GM12878 (cell line): ENCODE results near the gene HECTD4. TPM values are rescaled to one million over a fixed set of nuclear protein-coding genes. Genes with fewer than 3 reads are reported as not detected.

Experiments used
- ATAC-seq: fragments of 200-7000 bp; cut with Tn5 transposase; 3 replicates; pipeline ENCODE4 v1.9.1; 2020; ENCODE audit warnings: mild to moderate bottlenecking, moderate library complexity
- BruUV-seq: library from RNA; stranded (reverse); fragments of 400-500 nt; replicated peaks from 2 replicates; lab custom pipeline; 2021; lab: Mats Ljungman, UMichigan
- CTCF ChIA-PET: fragments of 300-600 bp; sonication (Branson Sonifier 250); formaldehyde crosslinking; extraction: SDS; loops from one replicate; lab custom pipeline; 2021; ENCODE audit warnings: inconsistent platforms; lab: Yijun Ruan, JAX
- POLR2A ChIA-PET: fragments of 350-600 bp; formaldehyde crosslinking; extraction: SDS; loops from one replicate; lab custom pipeline; 2021; ENCODE audit warnings: inconsistent platforms; lab: Charles Lee
- RAD21 ChIA-PET: fragments of 300-600 bp; sonication (Branson Sonifier 250); formaldehyde crosslinking; loops from one replicate; lab custom pipeline; 2023; ENCODE audit warnings: antibody characterized with exemption; ENCODE audit not compliant: unreplicated experiment; lab: Charles Lee
- SMC1A ChIA-PET: fragments of 300-600 bp; sonication (Branson Sonifier 250); formaldehyde crosslinking; loops from one replicate; lab custom pipeline; 2023; ENCODE audit not compliant: unreplicated experiment, uncharacterized antibody; lab: Charles Lee
- DNase-seq: peaks from one replicate; pipeline ENCODE4 v3.0.0-alpha.2; 2011; ENCODE audit warnings: low read depth, low spot score
- FAIRE-seq: peaks from 3 replicates; lab custom pipeline; 2011; peaks lifted over from hg19 to GRCh38; lab: Jason Lieb, UNC
- H2AFZ ChIP-seq: 2 replicates; pipeline ENCODE4 v1.6.0; 2011; ENCODE audit warnings: low read depth, low read length, control low read depth; ENCODE audit not compliant: control insufficient read depth
- H3K27ac ChIP-seq: 2 replicates; pipeline ENCODE4 v1.5.1; 2011; ENCODE audit warnings: control low read depth; ENCODE audit not compliant: control insufficient read depth, insufficient read depth
- H3K27me3 ChIP-seq, 2 experiments: replicated peaks in 1 of 2; 2 replicates each; pipeline versions ENCODE4 v1.6.0 to v1.6.1; 2011; ENCODE audit warnings: low read length in 1 of 2; ENCODE audit not compliant: control insufficient read depth in 2 of 2, insufficient read depth in 2 of 2
- H3K36me3 ChIP-seq, 2 experiments: 2 replicates each; pipeline ENCODE4 v1.5.1; 2011; ENCODE audit warnings: low read length in 1 of 2; ENCODE audit not compliant: control insufficient read depth in 2 of 2, insufficient read depth in 2 of 2
- H3K4me1 ChIP-seq: 2 replicates; pipeline ENCODE4 v1.6.1; 2011; ENCODE audit warnings: mild to moderate bottlenecking, low read length, moderate library complexity, mixed read lengths; ENCODE audit not compliant: control insufficient read depth, insufficient read depth
- H3K4me2 ChIP-seq: 2 replicates; pipeline ENCODE4 v1.6.0; 2011; ENCODE audit warnings: control low read depth; ENCODE audit not compliant: control insufficient read depth, insufficient read depth
- H3K4me3 ChIP-seq: fragments of 200-600 bp; sonication (generic); 2 replicates; pipeline ENCODE4 v1.5.1; 2016
- H3K79me2 ChIP-seq: 2 replicates; pipeline ENCODE4 v1.6.0; 2011; ENCODE audit warnings: low read length; ENCODE audit not compliant: control insufficient read depth, insufficient read depth
- H3K9ac ChIP-seq: 2 replicates; pipeline ENCODE4 v1.8.0; 2011; ENCODE audit warnings: low read length, control low read depth, mixed read lengths; ENCODE audit not compliant: control insufficient read depth, insufficient read depth
- H3K9me3 ChIP-seq: replicated peaks from 3 replicates; pipeline ENCODE4 v1.5.1; 2011; ENCODE audit warnings: mild to moderate bottlenecking, low read length; ENCODE audit not compliant: control insufficient read depth, insufficient read depth
- H4K20me1 ChIP-seq: 2 replicates; pipeline ENCODE4 v1.6.0; 2011; ENCODE audit not compliant: control insufficient read depth, insufficient read depth
- CBX3 ChIP-seq: fragments of 200-600 bp; sonication (generic); IDR thresholded peaks from 2 replicates; pipeline ENCODE4 v1.6.1; 2016; ENCODE audit warnings: low read depth, borderline replicate concordance
- CHD4 ChIP-seq: fragments of 200-600 bp; sonication (generic); IDR thresholded peaks from 2 replicates; pipeline ENCODE4 v1.6.1; 2016; ENCODE audit warnings: mild to moderate bottlenecking
- HCFC1 ChIP-seq: fragments of 150-350 bp; IDR thresholded peaks from 2 replicates; pipeline ENCODE4 v1.6.1; 2014; ENCODE audit warnings: low read length
- NR2C2 ChIP-seq: IDR thresholded peaks from 2 replicates; pipeline ENCODE4 v1.6.1; 2011; ENCODE audit warnings: borderline replicate concordance, low read depth; ENCODE audit not compliant: control insufficient read depth, insufficient read length
- NRF1 ChIP-seq: conservative IDR thresholded peaks from 2 replicates; pipeline ENCODE4 v1.6.1; 2011; ENCODE audit warnings: mild to moderate bottlenecking, low read depth, low read length, improper control_type of control experiment
- POU2F2 ChIP-seq: IDR thresholded peaks from 3 replicates; pipeline ENCODE4 v1.6.1; 2011; ENCODE audit warnings: low read depth, mild to moderate bottlenecking, low read length, borderline replicate concordance
- RBBP5 ChIP-seq: fragments of 200-600 bp; sonication (generic); conservative IDR thresholded peaks from 2 replicates; pipeline ENCODE4 v1.6.1; 2016
- SMAD5 ChIP-seq: IDR thresholded peaks from 2 replicates; pipeline ENCODE4 v1.6.1; 2016; ENCODE audit warnings: antibody characterized with exemption, low read depth
- ZNF24 ChIP-seq: fragments of 450-650 bp; IDR thresholded peaks from 2 replicates; pipeline ENCODE4 v1.6.1; 2017; ENCODE audit warnings: antibody characterized with exemption, mild to moderate bottlenecking
- ZSCAN29 ChIP-seq: fragments of 450-650 bp; IDR thresholded peaks from 2 replicates; pipeline ENCODE4 v1.6.1; 2017; ENCODE audit warnings: mild to moderate bottlenecking, moderate library complexity
- whole genome bisulfite sequencing: methylation state at CpG from one replicate; pipeline ENCODE4 v1.1.6; 2016; ENCODE audit warnings: low lambda C conversion rate; ENCODE audit not compliant: insufficient replicate concordance, insufficient coverage; ENCODE audit errors: missing lambda C conversion rate; 5-methylcytosine and 5-hydroxymethylcytosine counted together
- in situ Hi-C: fragments of 300-500 bp; cut with MboI; formaldehyde crosslinking; loops from 9 replicates; pipeline ENCODE4 v1.14.3; 2018; ENCODE audit warnings: mixed read lengths
- intact Hi-C: fragments of 100-400 bp; cut with micrococcal nuclease; formaldehyde crosslinking; loops from one replicate; pipeline ENCODE4 v1.14.2; 2022; ENCODE audit not compliant: unreplicated experiment
- polyA plus RNA-seq, 11 experiments: library from polyadenylated mRNA; depleted of rRNA in 4 of 11; unstranded in 6 of 11; stranded (reverse) in 5 of 11; fragments of >200 nt; fragmentation: Nextera tagmentation in 4 of 11; fragmentation: Illumina TruSeq in 1 of 11; extraction: Ambion mirVana in 4 of 11; extraction: Trizol in 1 of 11; gene quantifications; 1 replicate in 1 of 11; 2 replicates in 10 of 11; pipeline versions ENCODE4 v1.2.1 to v1.2.3, GENCODE V29; 2011 to 2016; ENCODE audit warnings: inconsistent platforms in 2 of 11, missing spikeins in 2 of 11, low read depth in 1 of 11
- total RNA-seq, 4 experiments: library from RNA; depleted of rRNA in 3 of 4; stranded (reverse); fragments of >200 nt in 3 of 4; fragmentation: Illumina TruSeq in 1 of 4; extraction: Trizol in 1 of 4; gene quantifications; 2 replicates each; pipeline versions ENCODE4 v1.2.1 to v1.2.3, GENCODE V29; 2013 to 2021
- TF ChIP-seq, protein P1 (sequence below): fragments of 450-650 bp; IDR thresholded peaks from 2 replicates; pipeline ENCODE4 v1.6.1; 2017; ENCODE audit warnings: low read depth, mild to moderate bottlenecking, moderate library complexity
- TF ChIP-seq, protein P2 (sequence below): IDR thresholded peaks from 2 replicates; pipeline ENCODE4 v1.6.1; 2012; ENCODE audit warnings: mild to moderate bottlenecking, low read depth, low read length

HECTD4 gene
- total and polyA plus RNA-seq, 10 of the 15 experiments (the other 5 are each of a cell fraction or from before 2014, with no cell fraction given), result 5.8 to 43.9 (median 17.9) TPM

- no peaks in the 10 kb centered on the region for H4K20me1 ChIP-seq
- peaks cover 14% of the 10 kb centered on the region for H3K79me2 ChIP-seq
Observed at GRCh38 chr12:112357214-112357613, 25.0 kb downstream of the HECTD4 start.

More at GRCh38 chr12:112357214-112357613, 25.0 kb downstream of the HECTD4 start:
- Histone ChIP-seq H3K27ac (no peak overlapping the region), H3K27me3 (no peaks in the 10 kb centered on the region), H3K4me1 (peaks cover 12% of the 10 kb centered on the region), H3K36me3 (no peaks in the 10 kb centered on the region; a peak in 1 of 4 replicates), H3K4me3 (no peak overlapping the region), H3K9ac (no peak overlapping the region), H3K4me2 (no peak overlapping the region), H3K9me3 (no peaks in the 10 kb centered on the region), H2AFZ (no peak overlapping the region)
- ChIA-PET RAD21 (no interaction called here), CTCF (interaction anchor here (1.0 to 1.6 kb wide), 2 partner anchors 11 to 159 kb away, joined by 3 to 4 read pairs; no protein-coding TSS in a partner anchor), POLR2A (interaction anchor here (1.0 kb wide), 1 partner anchor 12 kb away, joined by 3 read pairs; no protein-coding TSS in a partner anchor), SMC1A (interaction anchor here (0.8 to 2.4 kb wide), 5 partner anchors 11 to 159 kb away, joined by 3 to 10 read pairs (median 4); no protein-coding TSS in a partner anchor)
- no peak for ATAC-seq
- no TSS peak for BruUV-seq
- no peak for FAIRE-seq
- TF ChIP-seq, protein P1, sequence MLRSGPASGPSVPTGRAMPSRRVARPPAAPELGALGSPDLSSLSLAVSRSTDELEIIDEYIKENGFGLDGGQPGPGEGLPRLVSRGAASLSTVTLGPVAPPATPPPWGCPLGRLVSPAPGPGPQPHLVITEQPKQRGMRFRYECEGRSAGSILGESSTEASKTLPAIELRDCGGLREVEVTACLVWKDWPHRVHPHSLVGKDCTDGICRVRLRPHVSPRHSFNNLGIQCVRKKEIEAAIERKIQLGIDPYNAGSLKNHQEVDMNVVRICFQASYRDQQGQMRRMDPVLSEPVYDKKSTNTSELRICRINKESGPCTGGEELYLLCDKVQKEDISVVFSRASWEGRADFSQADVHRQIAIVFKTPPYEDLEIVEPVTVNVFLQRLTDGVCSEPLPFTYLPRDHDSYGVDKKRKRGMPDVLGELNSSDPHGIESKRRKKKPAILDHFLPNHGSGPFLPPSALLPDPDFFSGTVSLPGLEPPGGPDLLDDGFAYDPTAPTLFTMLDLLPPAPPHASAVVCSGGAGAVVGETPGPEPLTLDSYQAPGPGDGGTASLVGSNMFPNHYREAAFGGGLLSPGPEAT, result no peak
- no peak for TF ChIP-seq POU2F2
- TF ChIP-seq ZSCAN29, result no peak
- TF ChIP-seq CHD4, result no peak
- TF ChIP-seq, protein P2, sequence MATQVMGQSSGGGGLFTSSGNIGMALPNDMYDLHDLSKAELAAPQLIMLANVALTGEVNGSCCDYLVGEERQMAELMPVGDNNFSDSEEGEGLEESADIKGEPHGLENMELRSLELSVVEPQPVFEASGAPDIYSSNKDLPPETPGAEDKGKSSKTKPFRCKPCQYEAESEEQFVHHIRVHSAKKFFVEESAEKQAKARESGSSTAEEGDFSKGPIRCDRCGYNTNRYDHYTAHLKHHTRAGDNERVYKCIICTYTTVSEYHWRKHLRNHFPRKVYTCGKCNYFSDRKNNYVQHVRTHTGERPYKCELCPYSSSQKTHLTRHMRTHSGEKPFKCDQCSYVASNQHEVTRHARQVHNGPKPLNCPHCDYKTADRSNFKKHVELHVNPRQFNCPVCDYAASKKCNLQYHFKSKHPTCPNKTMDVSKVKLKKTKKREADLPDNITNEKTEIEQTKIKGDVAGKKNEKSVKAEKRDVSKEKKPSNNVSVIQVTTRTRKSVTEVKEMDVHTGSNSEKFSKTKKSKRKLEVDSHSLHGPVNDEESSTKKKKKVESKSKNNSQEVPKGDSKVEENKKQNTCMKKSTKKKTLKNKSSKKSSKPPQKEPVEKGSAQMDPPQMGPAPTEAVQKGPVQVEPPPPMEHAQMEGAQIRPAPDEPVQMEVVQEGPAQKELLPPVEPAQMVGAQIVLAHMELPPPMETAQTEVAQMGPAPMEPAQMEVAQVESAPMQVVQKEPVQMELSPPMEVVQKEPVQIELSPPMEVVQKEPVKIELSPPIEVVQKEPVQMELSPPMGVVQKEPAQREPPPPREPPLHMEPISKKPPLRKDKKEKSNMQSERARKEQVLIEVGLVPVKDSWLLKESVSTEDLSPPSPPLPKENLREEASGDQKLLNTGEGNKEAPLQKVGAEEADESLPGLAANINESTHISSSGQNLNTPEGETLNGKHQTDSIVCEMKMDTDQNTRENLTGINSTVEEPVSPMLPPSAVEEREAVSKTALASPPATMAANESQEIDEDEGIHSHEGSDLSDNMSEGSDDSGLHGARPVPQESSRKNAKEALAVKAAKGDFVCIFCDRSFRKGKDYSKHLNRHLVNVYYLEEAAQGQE, result no peak
- no peak for TF ChIP-seq NRF1
- no peak for TF ChIP-seq ZNF24
- TF ChIP-seq HCFC1, result no peak
- no peak for TF ChIP-seq SMAD5
- TF ChIP-seq NR2C2, result no peak
- no peak for TF ChIP-seq CBX3
- TF ChIP-seq RBBP5, result no peak
- no peak for DNase-seq
- 98% methylated on average over 2 of the region's 2 CpGs for WGBS
- intact Hi-C loops (no loop called here), in situ Hi-C loops (no loop called here)
